Parathyroid adenoma (tissue), 2 donors: Measurements from ENCODE around the gene GLCE.

Experiments used
- H2AFZ ChIP-seq: fragments of 300-600 bp; sonication (generic); one replicate; pipeline ENCODE4 v1.7.0; 2017; ENCODE audit warnings: antibody characterized with exemption, mild to moderate bottlenecking
- H3K27ac ChIP-seq: fragments of 300-600 bp; sonication (generic); one replicate; pipeline ENCODE4 v1.7.0; 2017
- H3K27me3 ChIP-seq: fragments of 300-600 bp; sonication (generic); one replicate; pipeline ENCODE4 v1.7.0; 2017; ENCODE audit warnings: low read length; ENCODE audit not compliant: control insufficient read depth, insufficient read depth
- H3K36me3 ChIP-seq: fragments of 300-600 bp; sonication (generic); one replicate; pipeline ENCODE4 v1.7.0; 2017; ENCODE audit warnings: low read length; ENCODE audit not compliant: control insufficient read depth, insufficient read depth
- H3K4me1 ChIP-seq: fragments of 300-600 bp; sonication (generic); one replicate; pipeline ENCODE4 v1.7.0; 2017; ENCODE audit warnings: control low read depth
- H3K4me2 ChIP-seq: fragments of 300-600 bp; sonication (generic); one replicate; pipeline ENCODE4 v1.7.0; 2017; ENCODE audit warnings: low read length
- H3K4me3 ChIP-seq: fragments of 300-600 bp; sonication (generic); one replicate; pipeline ENCODE4 v1.7.0; 2017; ENCODE audit warnings: low read depth, low read length
- H3K79me2 ChIP-seq: fragments of 300-600 bp; sonication (generic); one replicate; pipeline ENCODE4 v1.7.0; 2017; ENCODE audit warnings: control low read depth
- H3K9ac ChIP-seq: fragments of 300-600 bp; sonication (generic); one replicate; pipeline ENCODE4 v1.7.0; 2017; ENCODE audit warnings: mild to moderate bottlenecking
- H3K9me3 ChIP-seq: fragments of 300-600 bp; sonication (generic); one replicate; pipeline ENCODE4 v1.7.0; 2017; ENCODE audit warnings: low read length; ENCODE audit not compliant: control insufficient read depth
- CTCF ChIP-seq: fragments of 300-600 bp; sonication (generic); IDR thresholded peaks from one replicate; pipeline ENCODE4 v1.7.0; 2017; ENCODE audit warnings: antibody characterized with exemption, mild to moderate bottlenecking
- donor health status: primary hyperparathyroidism.

Gene GLCE

GRCh38 chr15:69121198-69121828, 39.1 kb upstream of the GLCE start:
- H3K9ac ChIP-seq: no peak overlapping the region
- H3K4me3 ChIP-seq: no peak overlapping the region
- no peaks in the 10 kb centered on the region for H3K79me2 ChIP-seq
- no peak overlapping the region for H3K4me2 ChIP-seq
- no peak overlapping the region for H3K27ac ChIP-seq
- H3K27me3 ChIP-seq: no peaks in the 10 kb centered on the region
- H3K4me1 ChIP-seq: peaks cover 30% of the 10 kb centered on the region
- no peaks in the 10 kb centered on the region for H3K36me3 ChIP-seq
- no peak for TF ChIP-seq CTCF
- H2AFZ ChIP-seq: no peak overlapping the region
- H3K9me3 ChIP-seq: no peaks in the 10 kb centered on the region

- peak overlapping the region; percentile 87 for H3K27ac ChIP-seq
These were observed 35.2 kb upstream of the GLCE start for GRCh38 chr15:69125236-69125635.

GRCh38 chr15:69126054-69126469, 34.4 kb upstream of the GLCE start:
- Histone ChIP-seq H3K9me3 (no peaks in the 10 kb centered on the region), H3K27ac (peak overlapping the region; percentile 87)

More at GRCh38 chr15:69125236-69125635, 35.2 kb upstream of the GLCE start:
- peak; percentile 23 for TF ChIP-seq CTCF
- no peaks in the 10 kb centered on the region for H3K36me3 ChIP-seq
- no peaks in the 10 kb centered on the region for H3K79me2 ChIP-seq
- H3K4me3 ChIP-seq: no peak overlapping the region
- no peak overlapping the region for H3K9ac ChIP-seq
- no peaks in the 10 kb centered on the region for H3K27me3 ChIP-seq
- peaks cover 19% of the 10 kb centered on the region for H3K4me1 ChIP-seq
- H3K9me3 ChIP-seq: no peaks in the 10 kb centered on the region
- H3K4me2 ChIP-seq: no peak overlapping the region
- H2AFZ ChIP-seq: peak overlapping the region; percentile 79

GRCh38 chr15:69127306-69127705, 33.1 kb upstream of the GLCE start:
- TF ChIP-seq CTCF: no peak
- H3K9me3 ChIP-seq: no peaks in the 10 kb centered on the region
- peak overlapping the region; percentile 42 for H2AFZ ChIP-seq
- H3K27me3 ChIP-seq: no peaks in the 10 kb centered on the region
- no peak overlapping the region for H3K4me2 ChIP-seq
- peaks cover 19% of the 10 kb centered on the region for H3K4me1 ChIP-seq
- no peak overlapping the region for H3K9ac ChIP-seq
- no peak overlapping the region for H3K4me3 ChIP-seq
- H3K27ac ChIP-seq: peak overlapping the region; percentile 32
- no peaks in the 10 kb centered on the region for H3K79me2 ChIP-seq
- H3K36me3 ChIP-seq: no peaks in the 10 kb centered on the region

More at GRCh38 chr15:69126054-69126469, 34.4 kb upstream of the GLCE start:
- Histone ChIP-seq H3K79me2 (no peaks in the 10 kb centered on the region), H3K4me3 (no peak overlapping the region), H3K4me1 (peaks cover 19% of the 10 kb centered on the region), H3K36me3 (no peaks in the 10 kb centered on the region), H3K4me2 (no peak overlapping the region), H2AFZ (peak overlapping the region; percentile 79), H3K9ac (no peak overlapping the region), H3K27me3 (no peaks in the 10 kb centered on the region)
- TF ChIP-seq CTCF: no peak

GRCh38 chr15:69128667-69129311, 31.6 kb upstream of the GLCE start:
- TF ChIP-seq CTCF: no peak
- H3K36me3 ChIP-seq: no peaks in the 10 kb centered on the region
- H3K79me2 ChIP-seq: no peaks in the 10 kb centered on the region
- no peak overlapping the region for H3K9ac ChIP-seq
- peaks cover 19% of the 10 kb centered on the region for H3K4me1 ChIP-seq
- peak overlapping the region; percentile 39 for H3K27ac ChIP-seq
- H3K9me3 ChIP-seq: no peaks in the 10 kb centered on the region
- no peak overlapping the region for H3K4me2 ChIP-seq
- peak overlapping the region; percentile 77 for H2AFZ ChIP-seq
- H3K27me3 ChIP-seq: no peaks in the 10 kb centered on the region
- H3K4me3 ChIP-seq: no peak overlapping the region
